Mucosa of rectum (tissue), 2 donors: ENCODE results near the gene UNC5A.

ENCODE experiments used
- H3K27ac ChIP-seq, 2 donors: one replicate each; pipeline ENCODE4 v1.7.0; 2013; ENCODE audit warnings: inconsistent platforms in 2 of 2, low read depth in 2 of 2, low read length in 2 of 2
- H3K27me3 ChIP-seq, 2 donors: one replicate each; pipeline ENCODE4 v1.7.0; 2013; ENCODE audit warnings: low read length in 2 of 2; ENCODE audit not compliant: control insufficient read depth in 2 of 2, insufficient read depth in 2 of 2
- H3K36me3 ChIP-seq, 2 donors: one replicate each; pipeline ENCODE4 v1.7.0; 2013; ENCODE audit warnings: low read length in 2 of 2; ENCODE audit not compliant: control insufficient read depth in 2 of 2, insufficient read depth in 2 of 2
- H3K4me1 ChIP-seq, 2 donors: one replicate each; pipeline ENCODE4 v1.7.0; 2013; ENCODE audit warnings: low read length in 2 of 2, mild to moderate bottlenecking in 1 of 2; ENCODE audit not compliant: control insufficient read depth in 2 of 2, insufficient read depth in 2 of 2
- H3K4me3 ChIP-seq, 2 donors: one replicate each; pipeline ENCODE4 v1.7.0; 2013; ENCODE audit warnings: low read length in 2 of 2
- H3K9ac ChIP-seq, 2 donors: one replicate each; pipeline ENCODE4 v1.7.0; 2013; ENCODE audit warnings: low read length in 2 of 2, low read depth in 1 of 2, mild to moderate bottlenecking in 1 of 2
- H3K9me3 ChIP-seq, 2 donors: one replicate each; pipeline ENCODE4 v1.7.0; 2013; ENCODE audit warnings: low read length in 2 of 2; ENCODE audit not compliant: control insufficient read depth in 2 of 2
- donor health status: healthy.
- donor health status: Normal muscosa, but diverticular disease.

Gene UNC5A

GRCh38 chr5:176773408-176774035 is 36.8 kb upstream of the UNC5A start:
- Histone ChIP-seq H3K9ac (no peak overlapping the region), H3K27ac (no peak overlapping the region), H3K27me3 (no peaks in the 10 kb centered on the region), H3K9me3 (no peaks in the 10 kb centered on the region), H3K36me3 (no peaks in the 10 kb centered on the region), H3K4me3 (no peak overlapping the region), H3K4me1 (no peaks in the 10 kb centered on the region)

- no peaks in the 10 kb centered on the region for H3K9me3 ChIP-seq
- H3K36me3 ChIP-seq, result no peaks in the 10 kb centered on the region
- no peaks in the 10 kb centered on the region for H3K27me3 ChIP-seq
- no peak overlapping the region for H3K4me3 ChIP-seq
- H3K27ac ChIP-seq, result no peak overlapping the region
- H3K4me1 ChIP-seq, result no peaks in the 10 kb centered on the region
- H3K9ac ChIP-seq, result no peak overlapping the region
Observed at GRCh38 chr5:176774216-176775171, 35.9 kb upstream of the UNC5A start.

GRCh38 chr5:176775409-176775808 is 35.0 kb upstream of the UNC5A start:
- H3K27me3 ChIP-seq, result peaks cover 0 to under 1% of the 10 kb centered on the region in 2 donors
- H3K9me3 ChIP-seq, result no peaks in the 10 kb centered on the region
- no peak overlapping the region for H3K27ac ChIP-seq
- no peaks in the 10 kb centered on the region for H3K4me1 ChIP-seq
- no peak overlapping the region for H3K4me3 ChIP-seq
- no peaks in the 10 kb centered on the region for H3K36me3 ChIP-seq
- no peak overlapping the region for H3K9ac ChIP-seq

- Histone ChIP-seq H3K36me3 (no peaks in the 10 kb centered on the region), H3K4me1 (no peaks in the 10 kb centered on the region), H3K9ac (no peak overlapping the region), H3K27ac (no peak overlapping the region), H3K9me3 (no peaks in the 10 kb centered on the region), H3K4me3 (no peak overlapping the region), H3K27me3 (peaks cover 0 to 8% of the 10 kb centered on the region in 2 donors)
Observed at GRCh38 chr5:176776141-176776865, 34.1 kb upstream of the UNC5A start.

- Histone ChIP-seq H3K9ac (no peak overlapping the region), H3K4me3 (no peak overlapping the region), H3K36me3 (no peaks in the 10 kb centered on the region), H3K27me3 (peaks cover 0 to 8% of the 10 kb centered on the region in 2 donors), H3K27ac (no peak overlapping the region), H3K4me1 (no peaks in the 10 kb centered on the region), H3K9me3 (no peaks in the 10 kb centered on the region)
Observed at GRCh38 chr5:176776916-176777315, 33.4 kb upstream of the UNC5A start.

- H3K27ac ChIP-seq, result no peak overlapping the region
- no peaks in the 10 kb centered on the region for H3K36me3 ChIP-seq
- no peak overlapping the region for H3K9ac ChIP-seq
- no peaks in the 10 kb centered on the region for H3K9me3 ChIP-seq
- H3K4me1 ChIP-seq, result no peaks in the 10 kb centered on the region
- H3K27me3 ChIP-seq, result peaks cover 0 to 8% of the 10 kb centered on the region in 2 donors
- no peak overlapping the region for H3K4me3 ChIP-seq
Observed at GRCh38 chr5:176778921-176779465, 31.4 kb upstream of the UNC5A start.

GRCh38 chr5:176779537-176779936 is 30.8 kb upstream of the UNC5A start:
- Histone ChIP-seq H3K36me3 (no peaks in the 10 kb centered on the region), H3K27me3 (peaks cover 0 to 8% of the 10 kb centered on the region in 2 donors), H3K4me1 (no peaks in the 10 kb centered on the region), H3K9me3 (no peaks in the 10 kb centered on the region), H3K9ac (no peak overlapping the region), H3K27ac (no peak overlapping the region), H3K4me3 (no peak overlapping the region)

GRCh38 chr5:176780176-176781053 is 29.9 kb upstream of the UNC5A start:
- peaks cover 0 to 10% of the 10 kb centered on the region in 2 donors for H3K27me3 ChIP-seq
- no peak overlapping the region for H3K27ac ChIP-seq
- H3K9ac ChIP-seq, result no peak overlapping the region
- no peaks in the 10 kb centered on the region for H3K9me3 ChIP-seq
- no peaks in the 10 kb centered on the region for H3K36me3 ChIP-seq
- no peak overlapping the region for H3K4me3 ChIP-seq
- H3K4me1 ChIP-seq, result no peaks in the 10 kb centered on the region

GRCh38 chr5:176781054-176781375 is 29.3 kb upstream of the UNC5A start:
- Histone ChIP-seq H3K9ac (no peak overlapping the region), H3K36me3 (no peaks in the 10 kb centered on the region), H3K4me1 (no peaks in the 10 kb centered on the region), H3K27me3 (peaks cover 0 to 10% of the 10 kb centered on the region in 2 donors), H3K27ac (no peak overlapping the region), H3K4me3 (no peak overlapping the region), H3K9me3 (no peaks in the 10 kb centered on the region)
